K562 (cell line): ENCODE results near the gene PLEKHA6. TPM values are rescaled to one million over a fixed set of nuclear protein-coding genes. Genes with fewer than 3 reads are reported as not detected.

Source experiments
- ATAC-seq: fragments of 200-7000 bp; cut with Tn5 transposase; 3 replicates; pipeline ENCODE4 v1.9.1; 2020; ENCODE audit warnings: moderate library complexity
- BruUV-seq: library from RNA; stranded (reverse); fragments of 400-500 nt; replicated peaks from 2 replicates; lab custom pipeline; 2021; lab: Mats Ljungman, UMichigan
- CTCF ChIA-PET: fragments of 300-600 bp; formaldehyde crosslinking; extraction: SDS; loops from one replicate; lab custom pipeline; 2021; ENCODE audit warnings: low intra/inter-chr PET ratio; lab: Yijun Ruan, JAX
- POLR2A ChIA-PET: fragments of 300-600, 350-650 bp; sonication (Branson Sonifier 250); formaldehyde crosslinking; extraction: SDS; loops from one replicate; lab custom pipeline; 2021; ENCODE audit warnings: antibody characterized with exemption, inconsistent platforms; lab: Yijun Ruan, JAX
- DNase-seq, 4 experiments: peaks; one replicate each; pipeline versions ENCODE4 v3.0.0 to v3.0.0-alpha.2; 2011 to 2018; ENCODE audit warnings: low spot score in 3 of 4, mixed read lengths in 3 of 4; ENCODE audit errors: extremely low read depth in 1 of 4
- FAIRE-seq: peaks from 2 replicates; lab custom pipeline; 2011; peaks lifted over from hg19 to GRCh38; lab: Jason Lieb, UNC
- H2AFZ ChIP-seq: 2 replicates; pipeline ENCODE4 v1.6.0; 2011; ENCODE audit warnings: low read depth, low read length, control low read depth, inconsistent platforms
- H3K27ac ChIP-seq: fragments of 200-600 bp; 3 replicates; pipeline ENCODE4 v1.8.0; 2011; ENCODE audit warnings: low read depth, mild to moderate bottlenecking, control low read depth, inconsistent platforms, low read length, moderate library complexity, mixed read lengths; ENCODE audit errors: extremely low read depth
- H3K27me3 ChIP-seq, 2 experiments: fragments of 300-600 bp in 1 of 2; 2 replicates in 1 of 2; 3 replicates in 1 of 2; pipeline versions ENCODE4 v1.6.0 to v1.8.0; 2011; ENCODE audit warnings: inconsistent platforms in 2 of 2, low read length in 2 of 2, mild to moderate bottlenecking in 1 of 2, mixed read lengths in 1 of 2, moderate library complexity in 1 of 2; ENCODE audit not compliant: control insufficient read depth in 2 of 2, insufficient read depth in 2 of 2
- H3K36me3 ChIP-seq: fragments of 300-600 bp; 3 replicates; pipeline ENCODE4 v1.8.0; 2011; ENCODE audit warnings: mild to moderate bottlenecking, low read length, inconsistent platforms; ENCODE audit not compliant: control insufficient read depth, insufficient read depth
- H3K4me1 ChIP-seq, 2 experiments: fragments of 200-600 bp in 1 of 2; replicated peaks in 1 of 2; 2 replicates in 1 of 2; 3 replicates in 1 of 2; pipeline versions ENCODE4 v1.5.1 to v1.8.0; 2011; ENCODE audit warnings: inconsistent platforms in 2 of 2, low read length in 2 of 2, mild to moderate bottlenecking in 1 of 2, mixed read lengths in 1 of 2, moderate library complexity in 1 of 2; ENCODE audit not compliant: control insufficient read depth in 2 of 2, insufficient read depth in 2 of 2
- H3K4me2 ChIP-seq: 2 replicates; pipeline ENCODE4 v1.6.1; 2011; ENCODE audit warnings: low read length, control low read depth, inconsistent platforms, mixed read lengths; ENCODE audit not compliant: insufficient read depth
- H3K4me3 ChIP-seq: fragments of 200-600 bp; sonication (generic), shearing (Covaris generic); 2 replicates; pipeline ENCODE4 v1.5.1; 2016; ENCODE audit warnings: control low read depth, inconsistent platforms
- H3K79me2 ChIP-seq: fragments of 200-600 bp; 3 replicates; pipeline ENCODE4 v1.8.0; 2011; ENCODE audit warnings: low read length, inconsistent platforms; ENCODE audit not compliant: control insufficient read depth, insufficient read depth
- H3K9ac ChIP-seq, 2 experiments: 2 replicates each; pipeline versions ENCODE4 v1.6.0 to v1.6.1; 2011; ENCODE audit warnings: low read depth in 2 of 2, low read length in 2 of 2, control low read depth in 1 of 2, inconsistent platforms in 1 of 2, mild to moderate bottlenecking in 1 of 2, mixed read lengths in 1 of 2; ENCODE audit not compliant: insufficient read depth in 1 of 2
- H3K9me1 ChIP-seq: one replicate; pipeline ENCODE4 v1.6.0; 2011; ENCODE audit warnings: inconsistent platforms, mild to moderate bottlenecking, low read length, moderate library complexity; ENCODE audit not compliant: control insufficient read depth, insufficient read depth
- H3K9me3 ChIP-seq: replicated peaks from 2 replicates; pipeline ENCODE4 v1.5.1; 2011; ENCODE audit warnings: low read depth, low read length, inconsistent platforms; ENCODE audit not compliant: control insufficient read depth, insufficient read depth
- H4K20me1 ChIP-seq: replicated peaks from 2 replicates; pipeline ENCODE4 v1.6.1; 2011; ENCODE audit warnings: low read length, inconsistent platforms, mixed read lengths; ENCODE audit not compliant: control insufficient read depth, insufficient read depth
- ADNP ChIP-seq: fragments of 200-800 bp; sonication (Bioruptor generic); IDR thresholded peaks from 2 replicates; pipeline ENCODE4 v1.6.1; 2016; ENCODE audit warnings: missing genetic modification characterization, missing compliant biosample characterization
- ARID1B ChIP-seq: fragments of 450-650 bp; IDR thresholded peaks from 2 replicates; pipeline ENCODE4 v1.6.1; 2016; ENCODE audit warnings: antibody characterized with exemption, mild to moderate bottlenecking, inconsistent platforms
- BRD4 ChIP-seq: fragments of 200-600 bp; sonication (generic); IDR thresholded peaks from 2 replicates; pipeline ENCODE4 v1.6.1; 2017; ENCODE audit warnings: inconsistent platforms
- ETV1 ChIP-seq: fragments of 450-650 bp; conservative IDR thresholded peaks from 2 replicates; pipeline ENCODE4 v1.6.1; 2016; ENCODE audit warnings: missing genetic modification characterization, control low read depth, low read depth, missing compliant biosample characterization
- GTF2F1 ChIP-seq: IDR thresholded peaks from 2 replicates; pipeline ENCODE4 v1.6.1; 2011; ENCODE audit warnings: low read depth, low read length, improper control_type of control experiment
- LARP7 ChIP-seq: fragments of 450-650 bp; IDR thresholded peaks from 2 replicates; pipeline ENCODE4 v1.6.1; 2016
- LCOR ChIP-seq: sonication (generic); formaldehyde crosslinking; IDR thresholded peaks from 2 replicates; pipeline ENCODE4 v1.8.0; 2022; ENCODE audit warnings: mild to moderate bottlenecking, missing genetic modification reagents
- NEUROD1 ChIP-seq: fragments of 150-350 bp; IDR thresholded peaks from 2 replicates; pipeline ENCODE4 v1.6.1; 2014; ENCODE audit warnings: borderline replicate concordance, low read length, low read depth; ENCODE audit not compliant: partially characterized antibody
- STAT6 ChIP-seq: sonication (generic); formaldehyde crosslinking; IDR thresholded peaks from 2 replicates; pipeline ENCODE4 v1.8.1; 2023; ENCODE audit warnings: mild to moderate bottlenecking, missing genetic modification reagents
- U2AF1 ChIP-seq: fragments of 200-400 bp; formaldehyde crosslinking; optimal IDR thresholded peaks from 2 replicates; pipeline ENCODE3; 2017; ENCODE audit warnings: mild to moderate bottlenecking, low read depth, low read length, moderate library complexity
- ZBTB8A ChIP-seq: fragments of 450-650 bp; IDR thresholded peaks from 2 replicates; pipeline ENCODE4 v1.6.1; 2018; ENCODE audit warnings: mild to moderate bottlenecking, moderate library complexity; ENCODE audit not compliant: partially characterized antibody
- whole genome bisulfite sequencing: fragments of 100-300 bp; shearing (Covaris generic); methylation state at CpG from one replicate; pipeline ENCODE4 v1.1.6; 2016; ENCODE audit warnings: low coverage, mixed read lengths; ENCODE audit not compliant: insufficient coverage; ENCODE audit errors: missing lambda C conversion rate; 5-methylcytosine and 5-hydroxymethylcytosine counted together
- in situ Hi-C: fragments of 300-500 bp; cut with MboI; formaldehyde crosslinking; loops from 4 replicates; pipeline ENCODE4 v1.15.0; 2018; ENCODE audit warnings: inconsistent platforms, mixed read lengths
- intact Hi-C: fragments of 100-400 bp; cut with micrococcal nuclease; formaldehyde crosslinking; loops from 2 replicates; pipeline ENCODE4 v1.14.2; 2022
- polyA plus RNA-seq, 8 experiments: library from polyadenylated mRNA; depleted of rRNA in 4 of 8; stranded (reverse) in 5 of 8; unstranded in 3 of 8; fragments of >200 nt; fragmentation: Nextera tagmentation in 2 of 8; fragmentation: Illumina TruSeq in 1 of 8; extraction: Ambion mirVana in 2 of 8; extraction: Trizol in 1 of 8; gene quantifications; 2 replicates each; pipeline versions ENCODE4 v1.2.1 to v1.2.3, GENCODE V29; 2011 to 2014; ENCODE audit warnings: inconsistent platforms in 1 of 8, missing spikeins in 1 of 8
- total RNA-seq, 7 experiments: library from RNA; depleted of rRNA in 6 of 7; stranded (reverse); fragments of >200 nt in 6 of 7; fragmentation: Illumina TruSeq in 2 of 7; extraction: Trizol in 2 of 7; gene quantifications; 2 replicates each; pipeline versions ENCODE4 v1.2.1 to v1.2.3, GENCODE V29; 2011 to 2021; ENCODE audit warnings: low replicate concordance in 1 of 7
- TF ChIP-seq, protein P1 (sequence below): fragments of 250-450 bp; sonication (Bioruptor Pico); IDR thresholded peaks from 2 replicates; pipeline ENCODE4 v1.5.0; 2021

The PLEKHA6 gene
- total and polyA plus RNA-seq, 9 of the 15 experiments (the other 6 are each of a cell fraction or from before 2014, with no cell fraction given) = under 0.01 to 0.33 (median 0.01) TPM; not detected in 4

DNA sequence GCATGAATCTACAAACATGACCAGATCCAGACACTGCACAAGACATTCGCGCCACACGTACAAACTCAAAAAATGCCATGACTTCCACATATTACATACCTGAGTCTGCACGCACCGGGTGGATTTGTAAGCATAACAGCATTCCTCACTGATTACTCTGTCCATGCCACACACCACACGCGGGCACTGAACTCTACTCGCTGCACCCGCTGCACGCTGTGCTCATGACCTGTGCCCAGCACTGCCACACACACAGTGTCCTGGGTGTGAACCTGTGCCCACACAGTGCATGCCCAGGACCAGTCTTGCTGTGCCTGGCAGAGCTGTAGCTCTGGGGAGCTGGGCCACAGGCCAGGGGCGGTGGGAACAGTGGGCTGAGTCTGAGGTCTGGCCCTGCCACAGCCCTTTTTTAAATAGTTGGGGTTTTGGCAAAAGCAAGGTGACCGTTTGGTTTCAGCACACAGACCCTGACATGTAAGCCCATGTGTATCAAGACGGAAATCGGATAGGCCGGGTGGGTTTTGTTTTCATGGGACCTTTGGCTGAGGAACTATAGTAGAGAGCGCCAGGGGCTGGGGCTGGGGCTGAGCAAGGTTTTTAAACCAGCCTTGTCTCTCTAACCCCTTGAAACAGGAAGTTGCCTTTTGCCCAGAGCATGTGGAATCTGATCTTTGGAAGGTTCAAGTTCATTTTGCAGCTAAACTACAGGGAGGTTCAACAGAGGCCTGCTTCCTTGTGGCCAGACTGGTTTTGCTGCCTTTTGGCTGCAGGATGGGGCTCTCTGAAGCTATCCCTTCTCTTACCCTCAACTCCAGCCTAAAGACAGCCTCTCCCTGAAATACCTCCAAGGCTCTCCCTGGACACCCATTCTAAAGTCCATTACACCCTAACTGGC is 133.6 kb downstream of the PLEKHA6 start:
- no peak overlapping the region for H3K4me3 ChIP-seq
- FAIRE-seq = no peak
- in situ Hi-C loops = no loop called here
- no peak overlapping the region for H3K27ac ChIP-seq
- H3K9me3 ChIP-seq = no peaks in the 10 kb centered on the region
- 35% methylated on average over 16 of the region's 16 CpGs for WGBS
- H2AFZ ChIP-seq = no peak overlapping the region
- TF ChIP-seq BRD4 (no peak), NEUROD1 (no peak), LARP7 (no peak)
- no peak for ATAC-seq
- no peaks in the 10 kb centered on the region for H3K9me1 ChIP-seq
- no TSS peak for BruUV-seq
- intact Hi-C loops = no loop called here
- no peak for DNase-seq
- H3K79me2 ChIP-seq = no peaks in the 10 kb centered on the region
- no peak overlapping the region for H3K9ac ChIP-seq
- CTCF ChIA-PET = no interaction called here
- H4K20me1 ChIP-seq = peaks cover 15% of the 10 kb centered on the region
- peaks cover 13 to 17% of the 10 kb centered on the region in 2 experiments; a peak in 4 of 5 replicates for H3K4me1 ChIP-seq
- H3K27me3 ChIP-seq = peaks cover 22 to 47% of the 10 kb centered on the region in 2 experiments
- no peaks in the 10 kb centered on the region for H3K36me3 ChIP-seq
- H3K4me2 ChIP-seq = no peak overlapping the region
- POLR2A ChIA-PET = interaction anchor here (1.3 kb wide), 1 partner anchor 12 kb away, joined by 3 read pairs; the partner anchor contains the start of gene GOLT1A

DNA sequence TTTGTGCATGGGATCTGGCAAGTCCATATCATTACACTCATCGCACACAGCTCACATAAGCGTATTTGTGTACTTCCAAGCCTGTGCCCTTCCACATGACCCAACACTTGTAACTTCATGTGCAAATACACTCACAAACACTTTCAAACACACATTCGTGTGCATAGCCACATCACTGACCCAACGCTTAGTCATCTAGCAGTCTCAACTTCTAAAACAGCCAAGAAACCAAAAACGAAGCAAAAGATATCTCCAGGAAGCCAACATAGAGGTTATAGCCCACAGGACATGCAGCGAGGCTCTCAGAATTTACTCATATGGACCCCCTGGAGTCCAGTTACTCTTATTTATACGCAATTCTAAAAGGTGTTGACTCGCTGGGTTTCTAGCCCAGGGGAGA is 135.1 kb downstream of the PLEKHA6 start:
- no peaks in the 10 kb centered on the region for H3K79me2 ChIP-seq
- H3K36me3 ChIP-seq = no peaks in the 10 kb centered on the region
- H4K20me1 ChIP-seq = peaks cover 15% of the 10 kb centered on the region
- in situ Hi-C loops (no loop called here), intact Hi-C loops (no loop called here)
- DNase-seq (no peak), FAIRE-seq (peak; percentile 46), ATAC-seq (no peak)
- H3K4me1 ChIP-seq = peaks cover 13 to 17% of the 10 kb centered on the region in 2 experiments; a peak in 4 of 5 replicates
- H3K4me3 ChIP-seq = no peak overlapping the region
- BruUV-seq = no TSS peak
- no peak overlapping the region for H3K4me2 ChIP-seq
- no peak overlapping the region for H2AFZ ChIP-seq
- ChIA-PET CTCF (no interaction called here), POLR2A (no interaction called here)
- no peaks in the 10 kb centered on the region for H3K9me1 ChIP-seq
- H3K9me3 ChIP-seq = no peaks in the 10 kb centered on the region
- no peak overlapping the region for H3K27ac ChIP-seq
- peaks cover 14 to 47% of the 10 kb centered on the region in 2 experiments for H3K27me3 ChIP-seq
- WGBS = 8% methylated on average over 8 of the region's 8 CpGs
- H3K9ac ChIP-seq = no peak overlapping the region
- TF ChIP-seq ADNP (tag) (no peak), GTF2F1 (no peak), STAT6 (CRISPR knock-in tag) (no peak), ZBTB8A (no peak), ETV1 (tag) (no peak), ARID1B (no peak), U2AF1 (no peak), LCOR (CRISPR knock-in tag) (no peak)
- TF ChIP-seq, protein P1, sequence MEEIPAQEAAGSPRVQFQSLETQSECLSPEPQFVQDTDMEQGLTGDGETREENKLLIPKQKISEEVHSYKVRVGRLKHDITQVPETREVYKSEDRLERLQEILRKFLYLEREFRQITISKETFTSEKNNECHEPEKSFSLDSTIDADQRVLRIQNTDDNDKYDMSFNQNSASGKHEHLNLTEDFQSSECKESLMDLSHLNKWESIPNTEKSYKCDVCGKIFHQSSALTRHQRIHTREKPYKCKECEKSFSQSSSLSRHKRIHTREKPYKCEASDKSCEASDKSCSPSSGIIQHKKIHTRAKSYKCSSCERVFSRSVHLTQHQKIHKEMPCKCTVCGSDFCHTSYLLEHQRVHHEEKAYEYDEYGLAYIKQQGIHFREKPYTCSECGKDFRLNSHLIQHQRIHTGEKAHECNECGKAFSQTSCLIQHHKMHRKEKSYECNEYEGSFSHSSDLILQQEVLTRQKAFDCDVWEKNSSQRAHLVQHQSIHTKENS (CRISPR knock-in tag) = no peak
